Activated CD4-positive, alpha-beta T cell treated with anti-CD3 and anti-CD28 coated beads, Interleukin-2, amount 10 ng/mL, durations not matched to agents 7 days and 5 days (primary cell): ENCODE data around the gene KRT84. TPM values are rescaled to one million over a fixed set of nuclear protein-coding genes. Genes with fewer than 3 reads are reported as not detected.

Source experiments
- CTCF ChIA-PET: fragments of 350-600 bp; sonication (Branson Sonifier 250); formaldehyde crosslinking; loops from one replicate; lab custom pipeline; 2021; ENCODE audit warnings: antibody characterized with exemption; lab: Charles Lee
- POLR2A ChIA-PET: fragments of 350-600 bp; sonication (Branson Sonifier 250); formaldehyde crosslinking; loops from one replicate; lab custom pipeline; 2021; ENCODE audit warnings: antibody characterized with exemption; lab: Charles Lee
- DNase-seq: peaks from one replicate; pipeline ENCODE4 v3.0.0-alpha.2; 2020
- H3K27ac Mint-ChIP-seq: one replicate; pipeline ENCODE4 v1.8.0; 2021; ENCODE audit warnings: mild to moderate bottlenecking, moderate library complexity, mixed read lengths
- H3K27me3 Mint-ChIP-seq: one replicate; pipeline ENCODE4 v1.8.0; 2021; ENCODE audit warnings: mixed read lengths
- H3K36me3 Mint-ChIP-seq: one replicate; pipeline ENCODE4 v1.8.0; 2021; ENCODE audit warnings: low read depth, mixed read lengths
- H3K4me1 Mint-ChIP-seq: one replicate; pipeline ENCODE4 v1.8.0; 2021; ENCODE audit warnings: mixed read lengths
- H3K4me3 Mint-ChIP-seq: one replicate; pipeline ENCODE4 v1.8.0; 2021; ENCODE audit warnings: mild to moderate bottlenecking, moderate library complexity, mixed read lengths
- H3K9me3 Mint-ChIP-seq: one replicate; pipeline ENCODE4 v1.8.0; 2021; ENCODE audit warnings: mixed read lengths
- total RNA-seq, 2 experiments: library from RNA; stranded (reverse); gene quantifications; one replicate each; pipeline ENCODE4 v1.2.3, GENCODE V29; 2021

The KRT84 gene
- total RNA-seq, 2 experiments from 2014 or later: not detected

GRCh38 chr12:52371716-52372115 is 13.7 kb downstream of the KRT84 start:
- ChIA-PET CTCF (interaction anchor here (1.1 to 2.8 kb wide), 5 partner anchors 10 to 508 kb away, joined by 3 to 16 read pairs (median 3); no protein-coding TSS in a partner anchor), POLR2A (no interaction called here)
- Mint-ChIP-seq H3K4me3 (no peak overlapping the region), H3K4me1 (no peaks in the 10 kb centered on the region), H3K27me3 (peaks cover 16% of the 10 kb centered on the region), H3K9me3 (no peaks in the 10 kb centered on the region), H3K27ac (no peak overlapping the region), H3K36me3 (no peaks in the 10 kb centered on the region)
- no peak for DNase-seq

GRCh38 chr12:52370926-52371608 is 14.4 kb downstream of the KRT84 start:
- H3K9me3 Mint-ChIP-seq: no peaks in the 10 kb centered on the region
- CTCF ChIA-PET: interaction anchor here (1.1 to 2.8 kb wide), 4 partner anchors 158 to 508 kb away, joined by 3 to 16 read pairs (median 3); no protein-coding TSS in a partner anchor
- POLR2A ChIA-PET: no interaction called here
- H3K27ac Mint-ChIP-seq: no peak overlapping the region
- H3K4me1 Mint-ChIP-seq: no peaks in the 10 kb centered on the region
- no peak overlapping the region for H3K4me3 Mint-ChIP-seq
- DNase-seq: no peak
- peaks cover 19% of the 10 kb centered on the region for H3K27me3 Mint-ChIP-seq
- H3K36me3 Mint-ChIP-seq: no peaks in the 10 kb centered on the region

- no peaks in the 10 kb centered on the region for H3K36me3 Mint-ChIP-seq
- ChIA-PET POLR2A (no interaction called here), CTCF (interaction anchor here (0.7 to 1.3 kb wide), 2 partner anchors 14 to 213 kb away, joined by 3 to 4 read pairs; no protein-coding TSS in a partner anchor)
- H3K9me3 Mint-ChIP-seq: no peaks in the 10 kb centered on the region
- no peak overlapping the region for H3K4me3 Mint-ChIP-seq
- H3K27ac Mint-ChIP-seq: no peak overlapping the region
- peaks cover 13% of the 10 kb centered on the region for H3K27me3 Mint-ChIP-seq
- no peaks in the 10 kb centered on the region for H3K4me1 Mint-ChIP-seq
- DNase-seq: no peak
Measured at GRCh38 chr12:52369809-52370208, 15.6 kb downstream of the KRT84 start.

DNA sequence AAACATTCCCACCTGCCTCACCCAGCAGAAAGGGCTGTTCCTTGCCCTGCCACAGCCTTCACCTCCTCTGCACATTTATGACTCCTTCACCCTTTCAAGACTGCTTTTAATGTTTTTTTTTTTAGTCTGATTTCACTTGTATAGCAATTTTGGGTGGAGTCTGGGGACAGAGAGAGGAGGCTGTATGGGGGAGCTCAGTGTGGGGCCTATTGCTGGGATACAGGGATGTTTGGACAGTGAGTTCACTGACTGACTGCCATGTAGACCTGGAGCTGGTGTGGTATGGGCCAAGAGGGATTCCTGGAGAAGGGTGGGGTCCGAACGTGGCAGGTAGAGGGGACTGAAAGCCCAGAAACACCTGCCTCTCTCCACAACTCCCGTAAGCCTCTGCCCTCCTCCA is 16.2 kb downstream of the KRT84 start:
- Mint-ChIP-seq H3K9me3 (no peaks in the 10 kb centered on the region), H3K4me3 (no peak overlapping the region), H3K4me1 (no peaks in the 10 kb centered on the region), H3K27ac (no peak overlapping the region), H3K36me3 (no peaks in the 10 kb centered on the region), H3K27me3 (peaks cover 9% of the 10 kb centered on the region)
- POLR2A ChIA-PET: no interaction called here
- DNase-seq: no peak
- CTCF ChIA-PET: interaction anchor here (0.7 kb wide), 2 partner anchors 15 to 900 kb away, joined by 3 to 4 read pairs; no protein-coding TSS in a partner anchor

GRCh38 chr12:52368508-52368907 is 16.9 kb downstream of the KRT84 start:
- no peak overlapping the region for H3K27ac Mint-ChIP-seq
- no peak for DNase-seq
- H3K36me3 Mint-ChIP-seq: no peaks in the 10 kb centered on the region

DNA sequence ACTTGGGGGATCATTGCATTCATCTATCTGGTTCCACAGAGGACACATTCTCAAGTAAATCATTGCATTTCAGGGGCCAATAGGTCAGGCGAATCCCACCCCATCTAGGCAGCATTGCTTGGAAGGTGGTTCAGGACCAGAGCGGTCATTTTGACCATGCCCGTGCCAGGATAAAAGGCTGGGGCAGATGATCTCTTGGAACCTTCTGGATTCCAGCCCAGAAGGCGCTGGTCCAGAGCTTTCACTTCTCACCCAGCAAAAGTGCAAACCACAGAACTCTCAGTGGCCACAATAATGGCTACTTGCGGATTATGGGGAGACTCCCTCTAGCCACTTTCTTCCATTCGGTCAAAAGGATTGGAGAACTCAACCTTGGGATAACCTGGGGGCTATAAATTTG is 17.6 kb downstream of the KRT84 start:
- Mint-ChIP-seq H3K9me3 (no peaks in the 10 kb centered on the region), H3K27me3 (peaks cover 2% of the 10 kb centered on the region), H3K27ac (no peak overlapping the region), H3K4me3 (no peak overlapping the region), H3K36me3 (no peaks in the 10 kb centered on the region), H3K4me1 (no peaks in the 10 kb centered on the region)
- no peak for DNase-seq
- ChIA-PET POLR2A (no interaction called here), CTCF (interaction anchor here (1.1 kb wide), 1 partner anchor 10 kb away, joined by 3 read pairs; no protein-coding TSS in a partner anchor)

More at GRCh38 chr12:52368508-52368907, 16.9 kb downstream of the KRT84 start:
- H3K4me3 Mint-ChIP-seq: no peak overlapping the region
- H3K4me1 Mint-ChIP-seq: no peaks in the 10 kb centered on the region
- H3K9me3 Mint-ChIP-seq: no peaks in the 10 kb centered on the region
- POLR2A ChIA-PET: no interaction called here
- CTCF ChIA-PET: interaction anchor here (0.7 kb wide), 1 partner anchor 899 kb away, joined by 3 read pairs; no protein-coding TSS in a partner anchor
- peaks cover 2% of the 10 kb centered on the region for H3K27me3 Mint-ChIP-seq

- Mint-ChIP-seq H3K27me3 (peaks cover 2% of the 10 kb centered on the region), H3K27ac (no peak within 1 kb of the TSS), H3K4me1 (no peaks in the 10 kb centered on the region), H3K4me3 (no peak within 1 kb of the TSS), H3K36me3 (no peaks in the 10 kb centered on the region), H3K9me3 (no peaks in the 10 kb centered on the region)
- CTCF ChIA-PET: interaction anchor here (1.1 kb wide), 1 partner anchor 9 kb away, joined by 3 read pairs; no protein-coding TSS in a partner anchor
- DNase-seq: no peak
- POLR2A ChIA-PET: no interaction called here
Measured at GRCh38 chr12:52366738-52367485, 18.5 kb downstream of the KRT84 start, which contains the start of gene KRT85. Gene KRT85 (minus strand): TSS chr12:52367481. CDS start chr12:52367405, 76 bp downstream.

DNA sequence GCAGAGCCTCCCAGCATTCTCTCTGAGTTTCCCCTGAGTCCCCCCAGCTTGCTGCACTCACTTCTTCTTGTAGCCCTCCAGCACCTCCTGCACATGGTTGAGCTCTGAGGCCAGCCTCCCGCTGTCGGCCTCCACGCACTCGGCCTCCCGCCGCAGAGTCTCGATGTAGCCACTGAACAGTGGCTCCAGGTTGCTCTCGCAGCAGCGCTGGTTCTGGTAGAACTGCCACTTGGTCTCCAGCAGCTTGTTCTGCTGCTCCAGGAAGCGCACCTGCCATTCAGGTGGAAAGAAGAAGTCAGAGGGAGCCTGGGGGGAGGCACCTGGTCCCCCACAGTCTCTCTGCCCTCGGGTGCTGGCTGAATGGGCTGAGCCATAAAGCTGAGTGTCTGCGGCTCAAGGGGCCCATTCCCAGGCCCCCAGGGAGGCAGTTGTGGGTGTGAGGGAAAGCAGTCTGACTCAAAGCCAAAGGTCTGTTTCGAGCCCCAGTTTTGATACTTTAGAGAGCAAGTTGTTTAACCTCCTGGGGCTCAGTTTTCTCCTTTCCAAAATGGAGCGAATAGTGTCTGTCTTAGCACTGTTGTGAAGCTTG is 20.5 kb downstream of the KRT84 start:
- DNase-seq: no peak
- Mint-ChIP-seq H3K27ac (no peak overlapping the region), H3K27me3 (peaks cover 2% of the 10 kb centered on the region), H3K4me1 (no peaks in the 10 kb centered on the region), H3K36me3 (no peaks in the 10 kb centered on the region), H3K9me3 (no peaks in the 10 kb centered on the region), H3K4me3 (no peak overlapping the region)
- POLR2A ChIA-PET: no interaction called here
- CTCF ChIA-PET: interaction anchor here (0.6 kb wide), 1 partner anchor 43 kb away, joined by 4 read pairs; no protein-coding TSS in a partner anchor

GRCh38 chr12:52364061-52364460 is 21.4 kb downstream of the KRT84 start:
- ChIA-PET CTCF (no interaction called here), POLR2A (no interaction called here)
- H3K4me1 Mint-ChIP-seq: peaks cover 6% of the 10 kb centered on the region
- H3K27me3 Mint-ChIP-seq: peaks cover 2% of the 10 kb centered on the region
- H3K9me3 Mint-ChIP-seq: no peaks in the 10 kb centered on the region
- no peak overlapping the region for H3K27ac Mint-ChIP-seq
- H3K36me3 Mint-ChIP-seq: no peaks in the 10 kb centered on the region
- no peak overlapping the region for H3K4me3 Mint-ChIP-seq
- DNase-seq: no peak

DNA sequence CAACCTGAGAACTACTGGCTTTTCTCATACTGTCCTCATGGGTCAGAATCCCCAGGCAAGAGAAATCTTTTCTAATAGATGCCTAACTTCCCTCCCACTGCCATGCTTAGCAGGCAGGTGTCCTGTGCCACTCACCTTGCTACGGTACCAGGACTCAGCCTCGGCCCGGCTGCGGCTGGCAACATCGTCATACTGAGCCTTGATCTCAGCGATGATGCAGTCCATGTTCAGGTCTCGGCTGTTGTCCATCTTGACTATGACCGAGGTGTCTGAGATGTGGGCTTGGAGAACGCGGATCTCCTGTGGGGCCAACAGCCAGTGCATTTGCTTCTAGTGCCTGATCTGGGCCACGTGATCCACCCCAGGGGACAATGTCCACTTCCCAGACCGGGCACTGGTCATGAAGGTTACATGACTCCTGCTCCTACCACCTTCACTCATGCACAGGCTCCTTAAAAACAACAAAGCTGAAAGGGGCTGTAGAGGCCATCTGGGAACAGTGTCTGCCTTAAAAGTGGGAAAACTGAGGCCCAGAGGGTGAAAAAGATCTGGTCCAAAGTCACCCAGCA is 22.3 kb downstream of the KRT84 start:
- H3K9me3 Mint-ChIP-seq: no peaks in the 10 kb centered on the region
- H3K4me1 Mint-ChIP-seq: peaks cover 14% of the 10 kb centered on the region
- ChIA-PET POLR2A (no interaction called here), CTCF (no interaction called here)
- H3K36me3 Mint-ChIP-seq: no peaks in the 10 kb centered on the region
- no peak overlapping the region for H3K27ac Mint-ChIP-seq
- peaks cover 2% of the 10 kb centered on the region for H3K27me3 Mint-ChIP-seq
- no peak overlapping the region for H3K4me3 Mint-ChIP-seq
- no peak for DNase-seq

GRCh38 chr12:52362118-52362726 is 23.2 kb downstream of the KRT84 start:
- Mint-ChIP-seq H3K4me1 (peaks cover 20% of the 10 kb centered on the region), H3K36me3 (no peaks in the 10 kb centered on the region), H3K27me3 (peaks cover 4% of the 10 kb centered on the region), H3K9me3 (no peaks in the 10 kb centered on the region), H3K4me3 (no peak overlapping the region), H3K27ac (no peak overlapping the region)
- DNase-seq: no peak
- CTCF ChIA-PET: interaction anchor here (0.9 to 2.0 kb wide), 5 partner anchors 9 to 206 kb away, joined by 3 to 7 read pairs (median 3); no protein-coding TSS in a partner anchor
- POLR2A ChIA-PET: no interaction called here

DNA sequence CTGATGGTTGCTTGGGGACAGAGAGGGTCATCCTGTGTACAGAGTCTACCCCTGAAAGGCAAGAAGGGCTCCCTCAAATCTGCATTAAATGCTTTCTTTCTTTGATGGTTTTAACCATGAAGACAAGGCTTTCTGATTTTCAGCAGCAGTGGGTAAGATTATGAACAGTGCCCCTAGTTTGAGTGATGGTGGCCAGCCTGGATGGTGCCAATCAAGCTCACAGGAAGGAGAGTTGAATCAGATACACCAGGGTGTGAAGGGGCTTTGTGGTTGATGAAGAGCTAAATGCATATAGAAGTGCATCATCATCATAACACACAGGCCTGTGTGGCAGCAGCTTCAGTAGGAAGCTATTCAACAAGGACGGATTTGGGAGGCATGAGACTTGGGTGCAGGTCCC is 23.9 kb downstream of the KRT84 start:
- POLR2A ChIA-PET: no interaction called here
- H3K27me3 Mint-ChIP-seq: peaks cover 4% of the 10 kb centered on the region
- H3K4me3 Mint-ChIP-seq: no peak overlapping the region
- CTCF ChIA-PET: interaction anchor here (0.6 to 2.0 kb wide), 9 partner anchors 9 to 616 kb away, joined by 3 to 7 read pairs (median 3); no protein-coding TSS in a partner anchor
- H3K4me1 Mint-ChIP-seq: peaks cover 20% of the 10 kb centered on the region
- H3K27ac Mint-ChIP-seq: no peak overlapping the region
- no peak for DNase-seq
- H3K36me3 Mint-ChIP-seq: no peaks in the 10 kb centered on the region
- H3K9me3 Mint-ChIP-seq: no peaks in the 10 kb centered on the region
